ENCODE results near the gene PRAMEF12.
"Not testable (repeated sequence)": the region's sequence is repeated elsewhere in the genome, so short reads cannot be mapped to it uniquely, and the experiment has no call there.

PRAMEF12 gene

DNA sequence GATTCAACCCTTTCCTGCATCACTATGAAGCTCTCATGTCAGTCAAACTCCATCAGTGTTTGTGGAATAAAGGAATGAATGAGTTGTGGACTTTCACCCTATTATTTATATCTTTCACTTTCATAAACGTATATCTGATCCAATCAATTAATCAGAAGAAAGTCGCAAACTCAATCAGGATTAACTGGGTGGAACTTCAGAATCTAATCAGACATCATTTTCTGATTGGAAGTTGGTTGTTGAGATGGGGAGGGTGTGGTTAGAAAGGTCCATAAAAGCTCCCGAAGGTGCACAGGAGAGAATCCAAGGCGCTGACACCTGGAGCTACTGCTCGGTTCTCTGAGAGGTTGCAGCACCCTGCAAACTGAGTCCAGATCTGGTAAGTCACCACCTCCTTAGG lies at the start of gene PRAMEF12:
Gene PRAMEF12 (plus strand): TSS at position 301 of the 400 bp plus-strand sequence. CDS start 1,130 bp downstream, outside the sequence.
- DNase-seq = no peak

DNA sequence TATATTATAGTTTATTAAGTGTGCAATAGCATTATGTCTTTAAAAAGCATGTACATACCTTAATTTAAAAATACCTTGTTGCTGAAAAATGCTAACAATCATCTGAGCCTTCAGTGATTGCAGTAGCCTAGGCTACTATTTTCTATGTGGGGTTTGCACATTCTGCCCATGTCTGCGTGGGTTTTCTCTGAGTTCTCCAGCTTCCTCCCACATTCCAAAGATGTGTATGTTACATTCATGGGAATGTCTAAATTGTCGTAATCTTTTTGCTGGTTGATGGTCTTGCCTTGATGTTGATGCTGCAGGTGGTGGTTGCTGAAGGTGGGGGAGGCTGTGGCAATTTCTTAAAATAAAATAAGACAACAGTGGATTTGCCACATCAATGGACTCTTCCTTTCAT lies 45.1 kb upstream of the PRAMEF12 start:
- no peak for DNase-seq

DNA sequence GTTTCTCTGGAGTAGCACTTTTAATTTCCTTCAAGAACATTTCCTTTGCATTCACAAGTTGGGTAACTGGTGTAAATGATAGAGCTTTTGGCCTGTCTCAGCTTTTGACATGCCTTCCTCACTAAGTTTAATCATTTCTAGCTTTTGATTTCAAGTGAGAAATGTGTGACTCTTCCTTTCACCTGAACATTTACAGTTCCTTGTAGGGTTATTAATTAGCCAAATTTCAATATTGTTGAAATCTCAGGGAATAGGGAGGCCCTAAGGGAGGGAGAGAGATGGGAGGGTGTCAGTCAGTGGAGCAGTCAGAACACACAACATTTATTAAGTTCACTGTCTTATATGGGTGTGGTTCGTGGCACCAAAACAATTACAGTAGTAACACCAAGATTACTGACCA lies 43.4 kb upstream of the PRAMEF12 start:
- DNase-seq = no peak

DNA sequence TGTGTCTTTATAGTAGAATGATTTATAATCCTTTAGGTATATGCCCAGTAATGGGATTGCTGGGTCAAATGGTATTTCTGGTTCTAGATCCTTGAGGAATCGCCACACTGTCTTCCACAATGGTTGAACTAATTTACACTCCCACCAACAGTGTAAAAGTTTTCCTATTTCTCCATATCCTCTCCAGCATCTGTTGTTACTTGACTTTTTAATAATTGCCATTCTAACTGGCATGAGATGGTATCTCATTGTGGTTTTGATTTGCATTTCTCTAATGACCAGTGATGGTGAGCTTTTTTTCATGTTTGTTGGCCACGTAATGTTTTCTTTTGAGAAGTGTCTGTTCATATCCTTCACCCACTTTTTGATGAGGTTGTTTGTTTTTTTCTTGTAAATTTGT lies 42.5 kb upstream of the PRAMEF12 start:
- not testable (repeated sequence) for DNase-seq

DNA sequence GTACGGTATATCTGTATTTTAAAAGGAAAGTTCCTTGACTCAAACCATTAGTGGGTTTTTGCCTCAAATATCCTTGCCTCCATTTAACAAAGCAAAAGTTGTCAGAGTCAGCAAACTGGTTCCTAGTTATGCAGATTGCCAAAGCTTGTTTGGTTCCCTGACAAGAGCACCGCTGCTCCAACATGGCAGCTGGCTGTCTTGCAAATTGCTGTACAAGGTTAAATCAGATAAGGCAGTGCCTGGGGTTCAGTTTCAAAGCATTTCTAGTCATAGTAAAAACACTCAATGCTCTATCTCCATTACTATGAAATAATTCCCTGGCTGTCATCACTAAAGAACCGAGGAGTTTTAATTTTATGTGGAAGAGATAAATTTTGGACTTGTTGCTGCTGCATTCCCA lies 38.9 kb upstream of the PRAMEF12 start:
- no peak for DNase-seq

DNA sequence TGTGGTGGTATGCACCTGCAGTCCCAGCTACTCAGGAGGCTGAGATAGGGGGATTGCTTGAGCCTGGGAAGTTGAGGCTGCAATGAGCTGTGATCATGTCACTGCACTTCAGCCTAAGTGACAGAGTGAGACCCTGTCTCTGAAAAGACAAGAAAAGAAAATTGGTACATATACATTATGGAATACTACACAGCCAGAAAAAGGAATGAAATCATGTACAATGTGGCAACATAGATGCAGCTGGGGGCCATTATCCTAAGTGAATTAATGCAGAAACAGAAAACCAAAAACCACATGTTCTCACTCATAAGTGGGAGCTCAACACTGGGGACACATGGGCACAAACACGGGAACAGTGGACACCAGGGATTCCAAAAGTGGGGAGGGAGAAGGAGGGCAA lies 34.6 kb upstream of the PRAMEF12 start:
- DNase-seq = no peak

DNA sequence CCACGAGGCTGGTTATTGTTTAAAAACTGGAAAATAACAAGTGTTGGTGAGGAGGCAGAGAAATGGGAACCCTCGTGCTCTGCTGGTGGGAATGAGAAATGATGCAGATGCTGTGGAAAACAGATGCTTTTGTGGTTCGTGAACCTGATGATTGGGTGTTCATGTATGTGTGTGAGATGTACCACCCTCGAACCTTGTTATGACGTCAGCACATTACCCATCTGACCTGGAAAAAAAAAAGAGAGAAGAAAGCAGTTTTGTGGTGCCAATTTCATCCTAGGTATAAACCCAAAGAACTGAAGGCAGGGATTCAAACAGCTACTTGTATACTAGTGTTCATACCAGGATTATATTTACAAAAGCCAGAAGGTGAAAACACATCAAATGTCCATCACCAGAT lies 33.9 kb upstream of the PRAMEF12 start:
- no peak for DNase-seq

DNA sequence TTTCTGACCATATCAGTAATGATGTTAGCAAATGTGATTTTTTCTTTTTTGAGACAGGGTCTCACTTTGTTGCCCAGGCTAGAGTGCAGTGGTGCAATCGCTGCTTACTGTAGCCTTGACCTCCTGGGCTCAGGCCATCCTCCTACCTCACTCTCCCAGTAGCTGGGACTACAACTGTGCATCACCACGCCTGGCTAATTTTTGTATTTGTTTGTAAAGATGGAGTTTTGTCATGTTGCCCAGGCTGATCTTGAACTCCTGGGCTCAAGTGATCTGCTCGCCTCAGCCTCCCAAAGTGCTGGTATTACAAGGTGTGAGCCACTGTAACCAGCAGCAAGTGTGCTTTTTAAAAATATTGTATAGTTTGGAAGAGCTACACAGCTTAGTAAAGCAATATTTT lies 31.6 kb upstream of the PRAMEF12 start:
- DNase-seq = no peak

DNA sequence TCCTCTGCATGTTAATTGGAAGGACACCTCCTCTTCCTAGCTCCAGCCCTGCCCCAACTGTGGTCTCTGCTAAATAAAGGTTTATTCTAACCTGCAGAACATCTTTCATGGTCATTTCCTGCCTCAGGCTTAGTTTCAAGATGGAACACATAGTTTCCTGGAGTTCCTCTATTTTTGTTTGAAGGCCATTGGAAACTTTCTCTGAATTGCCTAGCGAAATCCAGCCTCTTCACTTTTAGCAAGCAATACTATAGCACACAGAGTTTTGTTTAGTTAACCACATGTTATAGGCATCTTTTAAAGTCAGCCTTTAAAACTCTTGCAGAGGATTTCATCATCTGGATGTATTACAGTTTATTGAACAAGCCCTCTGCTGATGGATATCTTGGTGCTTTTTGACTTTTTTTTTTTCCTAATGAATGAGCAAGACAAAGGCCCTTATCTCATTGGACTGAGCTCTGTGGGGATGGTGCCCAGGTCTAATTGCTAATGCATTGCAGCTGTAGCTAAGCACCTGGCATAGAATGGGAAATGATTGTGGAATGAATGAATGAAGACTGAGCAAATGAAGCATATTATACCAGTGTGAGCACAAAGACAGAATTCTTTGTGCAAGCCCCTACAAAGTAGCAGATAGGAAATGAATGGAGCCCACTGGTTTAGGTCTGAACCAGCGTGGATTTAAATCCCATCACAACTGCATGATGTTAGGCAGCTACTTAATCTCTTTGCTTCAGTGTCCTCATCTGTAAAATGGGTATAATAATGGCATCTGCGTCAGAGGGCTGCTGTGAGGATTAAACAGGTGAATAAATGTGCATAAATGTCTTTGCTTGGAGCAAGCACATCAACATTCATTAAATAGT lies 28.2 kb upstream of the PRAMEF12 start:
- no peak for DNase-seq

DNA sequence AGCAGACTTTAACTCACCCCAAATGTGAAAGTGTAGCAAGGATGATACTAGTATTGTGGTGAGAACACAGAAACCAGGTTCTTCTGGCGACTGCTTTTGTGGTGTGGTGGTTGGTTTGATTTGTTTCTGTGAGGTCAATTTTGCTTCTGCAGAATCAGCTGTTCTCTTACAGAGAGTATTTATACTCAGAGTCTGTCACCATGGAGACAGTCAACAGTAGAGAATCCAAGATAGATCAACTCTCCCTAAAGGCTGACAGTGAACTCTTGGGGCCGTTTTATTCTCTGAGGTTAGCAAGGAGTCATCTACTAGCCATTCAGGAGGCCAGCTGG lies 27.6 kb upstream of the PRAMEF12 start, which contains the start of gene CFAP107:
Gene CFAP107 (plus strand): TSS at position 209 of the 332 bp plus-strand sequence. CDS start 231 bp downstream, outside the sequence.
- no peak for DNase-seq

DNA sequence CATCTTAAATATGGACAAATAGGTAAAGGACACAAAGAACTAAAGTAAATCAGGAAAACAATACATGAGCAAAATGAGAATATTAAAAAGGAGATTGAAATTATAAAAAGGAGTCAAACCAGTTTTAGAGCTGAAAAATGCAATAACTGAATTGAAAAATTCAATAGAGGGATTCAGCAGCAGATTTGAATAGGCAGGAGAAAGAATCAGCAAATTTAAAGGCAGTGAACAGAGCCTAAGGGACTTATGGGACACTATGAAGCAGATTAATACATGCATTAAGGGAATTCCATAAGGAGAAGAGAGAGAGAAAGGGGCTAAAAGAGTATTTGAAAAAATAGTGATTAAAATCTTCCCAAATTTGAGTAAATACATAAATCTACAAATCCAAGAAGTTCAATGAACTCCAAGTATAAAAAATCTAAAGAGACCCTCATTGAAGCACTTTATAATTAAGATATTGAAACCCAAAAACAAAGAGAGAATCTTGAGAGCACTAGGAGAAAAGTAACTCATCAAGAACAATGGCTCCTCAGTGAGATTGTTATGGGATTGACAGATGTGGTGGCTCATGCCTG lies 24.7 kb upstream of the PRAMEF12 start:
- DNase-seq = no peak

DNA sequence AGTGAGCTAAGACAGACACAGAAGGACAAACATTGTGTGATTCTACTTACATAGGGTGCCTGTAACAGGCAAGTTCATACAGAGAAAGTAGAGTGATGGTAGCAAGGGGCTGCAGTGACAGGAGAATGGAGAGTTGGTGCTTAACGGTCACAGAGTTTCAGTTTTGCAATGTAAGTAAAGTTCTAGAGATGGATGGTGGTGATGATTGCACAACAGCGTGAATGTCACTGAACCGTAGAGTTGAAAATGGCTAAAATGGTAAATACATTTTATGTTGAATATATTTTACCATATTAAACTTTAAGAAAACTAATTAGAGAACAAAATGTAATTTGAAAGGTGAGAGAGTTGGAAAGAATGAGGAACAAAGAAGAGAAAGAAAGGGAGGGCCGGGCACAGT lies 18.8 kb upstream of the PRAMEF12 start:
- no peak for DNase-seq

DNA sequence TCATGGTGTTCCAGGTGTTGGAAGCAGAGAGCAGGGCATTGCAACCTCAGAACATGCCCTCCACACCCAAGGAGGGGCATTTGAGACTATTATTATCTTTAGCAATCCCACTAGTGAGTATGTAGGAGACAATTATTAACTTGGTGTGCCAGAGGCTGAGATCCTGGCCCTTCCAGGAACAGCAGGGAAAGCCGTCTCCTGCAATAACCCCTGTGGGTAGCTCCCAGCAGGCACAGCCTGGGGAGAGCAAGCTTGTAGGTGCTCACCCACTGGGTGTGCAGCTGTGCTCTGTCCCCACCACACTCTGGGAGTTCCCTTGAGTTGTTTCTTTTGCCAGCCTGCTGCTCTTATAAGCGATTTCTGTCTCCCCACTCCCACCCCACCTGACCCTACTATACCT lies 17.3 kb upstream of the PRAMEF12 start:
- DNase-seq = no peak

DNA sequence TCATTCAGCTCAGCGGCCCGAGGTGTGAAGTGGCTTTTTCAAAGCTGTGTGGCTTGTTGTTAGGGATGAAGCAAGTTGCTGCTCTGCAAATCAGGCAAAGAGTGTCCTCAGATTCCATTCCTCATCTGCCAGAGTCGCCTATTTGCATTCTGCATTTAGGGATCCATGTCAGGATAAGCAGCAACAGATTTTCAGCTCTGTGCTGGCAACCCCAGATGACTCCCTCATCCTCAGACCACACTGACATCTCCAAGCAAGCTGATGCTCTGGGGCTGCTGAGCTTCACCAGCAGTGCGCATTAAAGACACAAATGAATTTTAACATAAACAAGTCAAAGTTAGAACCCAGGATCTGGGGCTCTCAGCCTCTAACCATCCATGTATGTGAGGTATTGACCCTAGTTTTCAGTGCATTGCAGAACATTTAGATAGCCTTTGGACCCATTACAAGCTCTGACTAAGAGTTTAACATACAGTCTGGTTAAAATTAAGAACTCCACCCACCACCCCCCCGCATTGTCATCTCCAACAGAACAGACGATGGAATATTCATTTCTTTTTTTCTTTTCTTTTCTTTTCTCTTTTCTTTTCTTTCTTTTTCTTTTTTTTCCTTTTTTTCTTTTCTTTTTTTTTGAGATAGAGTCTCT lies 16.6 kb upstream of the PRAMEF12 start:
- DNase-seq = no peak

DNA sequence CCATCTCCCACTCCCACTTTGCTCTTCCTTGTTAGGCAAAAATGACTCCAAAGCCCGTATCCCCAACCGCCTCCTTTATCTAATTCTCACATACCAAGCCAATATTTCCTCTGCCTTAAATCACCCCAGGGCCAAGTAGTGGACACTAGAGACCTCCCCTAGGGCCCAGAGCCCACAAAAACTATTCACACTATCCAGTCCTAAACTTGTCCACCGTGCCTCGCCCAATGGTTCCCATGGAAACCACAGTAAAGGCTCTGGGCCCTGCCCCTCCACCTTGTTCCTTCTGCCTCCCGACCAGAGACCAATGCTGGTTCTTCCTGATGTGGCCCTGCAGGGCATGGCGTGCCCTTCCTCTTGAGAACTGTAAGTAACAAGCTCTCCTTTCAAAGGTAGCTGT lies 15.7 kb upstream of the PRAMEF12 start:
- DNase-seq = no peak

DNA sequence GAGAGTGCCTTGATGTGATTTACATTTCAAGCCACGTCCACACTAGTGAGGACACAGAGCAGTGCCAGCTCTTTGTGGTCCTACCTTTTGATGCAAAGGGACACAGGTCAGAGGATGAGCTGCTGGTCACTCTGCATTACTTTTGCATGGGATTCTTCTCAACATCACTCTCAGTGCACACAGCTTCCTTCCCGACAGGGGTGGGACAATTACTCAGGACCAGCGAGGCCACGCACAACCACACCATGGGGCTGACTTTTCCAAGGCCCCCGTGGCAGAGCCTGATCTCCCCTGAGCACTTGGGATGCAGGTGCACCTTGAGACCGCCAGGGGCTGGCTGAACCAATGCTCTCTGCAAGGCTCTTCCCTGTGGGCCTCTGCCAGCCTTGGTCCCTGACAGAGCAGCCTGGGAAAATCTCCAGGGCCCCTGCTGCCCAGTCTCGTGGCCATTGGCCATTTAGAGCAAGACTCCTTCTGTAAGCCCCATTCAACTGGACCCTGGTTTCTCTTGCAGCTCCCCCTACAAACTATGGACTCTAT lies 13.2 kb upstream of the PRAMEF12 start:
- DNase-seq = no peak

DNA sequence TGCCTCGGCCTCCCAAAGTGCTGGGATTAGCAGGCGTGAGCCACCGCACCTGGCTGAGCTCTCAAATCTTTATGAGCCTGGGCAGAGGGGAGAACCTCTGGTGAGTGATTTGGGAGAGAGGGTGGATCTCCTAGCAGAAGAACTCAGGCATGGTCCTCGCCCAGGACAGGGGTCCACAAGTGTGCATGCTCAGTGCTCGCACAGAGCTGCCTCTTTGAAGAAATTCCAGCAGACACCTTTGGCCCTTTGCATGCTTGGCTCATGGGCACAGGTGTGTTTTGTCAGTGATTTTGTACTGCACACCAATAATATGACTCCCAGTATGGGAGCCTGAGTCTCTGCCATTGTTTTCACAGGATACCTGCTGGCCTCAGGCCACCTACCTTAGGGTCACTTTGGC lies 11.8 kb upstream of the PRAMEF12 start:
- no peak for DNase-seq

DNA sequence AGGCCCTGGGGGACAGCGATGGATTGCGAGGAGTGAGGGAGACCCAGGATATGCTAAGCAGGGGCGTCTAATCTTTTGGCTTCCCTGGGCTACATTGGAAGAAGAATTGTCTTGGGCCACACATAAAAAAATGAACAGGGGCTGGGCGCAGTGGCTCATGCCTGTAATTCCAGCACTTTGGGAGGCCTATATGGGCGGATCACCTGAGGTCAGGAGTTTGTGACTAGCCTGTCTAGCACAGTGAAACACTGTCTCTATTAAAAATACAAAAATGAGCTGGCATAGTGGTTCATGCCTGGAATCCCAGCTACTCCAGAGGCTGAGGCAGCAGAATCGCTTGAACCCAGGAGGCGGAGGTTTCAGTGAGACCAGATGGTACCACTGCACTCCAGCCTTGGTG lies 10.8 kb upstream of the PRAMEF12 start:
- no peak for DNase-seq

DNA sequence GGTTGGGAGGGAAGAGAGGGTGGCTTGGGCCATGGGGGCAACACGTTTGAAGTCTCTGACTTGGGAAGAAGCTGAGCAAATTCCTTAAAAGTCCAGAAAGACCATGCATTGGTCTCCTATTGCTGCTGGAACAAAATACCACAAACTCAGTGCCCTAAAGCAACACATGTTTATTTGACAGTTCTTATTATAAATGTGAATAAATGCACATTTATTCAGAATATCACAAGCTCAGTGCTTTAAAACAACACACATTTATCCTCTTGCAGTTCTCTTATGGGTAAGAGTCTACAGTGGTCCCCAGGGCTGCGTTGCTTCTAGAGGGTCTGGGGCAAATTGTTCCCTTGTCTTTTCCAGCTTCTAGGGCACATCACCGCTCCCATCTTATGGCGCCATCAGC lies 10.1 kb upstream of the PRAMEF12 start:
- no peak for DNase-seq

DNA sequence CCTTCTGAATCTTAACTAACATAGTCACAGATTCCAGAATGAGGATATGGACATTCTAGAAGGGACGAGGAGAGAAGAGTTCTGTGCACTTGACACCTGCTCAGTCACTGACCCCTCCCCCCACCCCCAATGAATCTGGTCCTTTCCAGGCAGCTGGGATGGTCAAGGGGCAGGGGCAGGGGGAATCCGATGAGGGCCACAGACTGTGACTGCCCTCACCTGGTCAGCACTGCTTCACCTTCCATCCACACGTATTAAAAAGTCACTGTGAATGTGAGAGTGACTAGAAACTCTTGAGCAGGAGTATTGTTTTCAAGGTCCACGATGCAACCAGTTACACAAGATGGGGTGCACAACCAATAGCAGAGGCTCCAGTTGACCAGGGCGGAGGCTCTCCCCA lies 9.5 kb upstream of the PRAMEF12 start:
- no peak for DNase-seq

DNA sequence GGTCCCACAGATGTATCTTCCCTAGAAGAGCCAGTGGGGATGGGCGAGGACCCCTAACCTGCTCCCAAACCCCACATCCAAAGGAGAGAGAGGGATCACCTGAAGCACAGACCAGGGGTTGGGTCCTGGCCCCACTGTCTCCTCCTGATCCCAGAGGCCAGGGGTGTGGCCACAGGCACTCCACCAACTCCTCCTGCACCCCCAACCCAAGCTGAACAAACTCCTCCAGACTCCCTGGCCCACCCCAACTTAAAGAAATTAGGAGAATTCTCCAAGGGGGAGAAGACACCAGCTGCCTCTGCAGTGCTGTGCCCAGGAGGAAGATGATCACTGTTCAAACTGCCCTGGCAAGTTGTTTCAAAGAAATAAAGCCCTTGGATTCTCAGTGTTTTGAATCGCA lies 4.5 kb upstream of the PRAMEF12 start:
- DNase-seq = no peak

DNA sequence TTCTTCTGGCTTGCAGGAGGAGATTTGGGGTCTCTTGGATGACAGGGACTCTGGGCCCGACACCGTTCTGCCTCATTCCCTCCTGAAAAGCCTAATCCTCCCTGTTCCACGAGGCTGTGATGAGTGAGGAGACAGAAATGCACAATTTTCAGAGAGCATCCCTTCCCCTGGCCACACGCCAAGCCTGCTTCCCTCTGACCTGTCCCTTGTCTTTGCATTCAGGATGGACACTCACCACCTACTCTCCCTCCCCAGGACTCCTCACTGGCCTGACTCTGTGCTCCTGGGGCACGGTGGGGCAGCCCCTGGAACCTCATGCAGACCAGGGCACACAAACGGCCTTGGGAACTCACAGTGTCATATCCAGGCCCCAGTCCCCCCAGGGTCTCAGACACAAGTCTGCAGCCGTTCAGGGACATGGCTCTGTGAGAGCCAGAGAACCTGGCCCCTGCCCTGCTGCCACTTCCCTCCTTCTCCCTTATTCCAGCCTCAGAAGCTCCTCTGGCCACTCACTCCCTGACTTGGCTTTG lies 3.5 kb upstream of the PRAMEF12 start:
- no peak for DNase-seq

DNA sequence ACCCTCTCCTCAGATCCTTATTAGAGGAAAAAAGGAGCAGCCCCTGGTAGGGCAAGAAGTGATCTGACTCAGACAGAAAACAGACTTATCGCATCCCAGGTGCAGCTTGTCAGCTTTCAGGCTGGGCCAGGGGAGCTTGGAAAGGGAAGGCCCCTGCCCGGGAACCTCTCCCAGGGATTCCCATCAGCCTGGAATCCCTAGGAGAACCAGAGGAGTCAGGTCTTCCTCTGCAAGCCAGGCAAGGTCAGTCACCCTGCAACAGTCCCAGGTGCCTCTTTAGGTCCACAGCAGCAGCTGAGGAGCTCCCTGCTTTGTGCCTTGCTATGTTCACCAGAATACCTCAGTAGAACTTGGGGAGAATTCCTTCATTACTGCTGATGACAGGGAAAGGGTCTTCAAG lies 2.9 kb upstream of the PRAMEF12 start:
- DNase-seq = no peak

DNA sequence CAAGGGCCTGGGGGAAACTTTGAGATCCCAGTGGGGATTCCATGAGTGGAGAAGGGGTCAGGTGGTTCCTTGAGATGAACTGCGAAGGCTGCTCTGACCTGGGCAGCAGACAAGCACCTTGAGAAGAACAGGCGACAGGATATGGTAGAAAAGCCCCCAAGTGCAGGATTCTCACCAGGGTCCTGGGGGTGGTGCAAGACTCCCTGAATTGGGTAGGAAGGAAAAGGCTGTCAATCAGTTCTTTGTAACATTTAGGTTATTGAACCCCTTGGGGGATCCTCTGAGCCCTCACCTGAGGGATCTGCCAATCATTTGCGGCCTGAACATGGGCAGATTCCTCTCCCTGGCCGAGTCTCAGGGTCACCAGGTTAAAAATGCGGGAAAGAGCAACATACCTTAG lies 2.4 kb upstream of the PRAMEF12 start:
- no peak for DNase-seq

All from suppressor macrophage treated with lipopolysaccharide for 1 hour (primary cell).